ENCODE measurements around the gene KCNMB2.

The KCNMB2 gene

DNA sequence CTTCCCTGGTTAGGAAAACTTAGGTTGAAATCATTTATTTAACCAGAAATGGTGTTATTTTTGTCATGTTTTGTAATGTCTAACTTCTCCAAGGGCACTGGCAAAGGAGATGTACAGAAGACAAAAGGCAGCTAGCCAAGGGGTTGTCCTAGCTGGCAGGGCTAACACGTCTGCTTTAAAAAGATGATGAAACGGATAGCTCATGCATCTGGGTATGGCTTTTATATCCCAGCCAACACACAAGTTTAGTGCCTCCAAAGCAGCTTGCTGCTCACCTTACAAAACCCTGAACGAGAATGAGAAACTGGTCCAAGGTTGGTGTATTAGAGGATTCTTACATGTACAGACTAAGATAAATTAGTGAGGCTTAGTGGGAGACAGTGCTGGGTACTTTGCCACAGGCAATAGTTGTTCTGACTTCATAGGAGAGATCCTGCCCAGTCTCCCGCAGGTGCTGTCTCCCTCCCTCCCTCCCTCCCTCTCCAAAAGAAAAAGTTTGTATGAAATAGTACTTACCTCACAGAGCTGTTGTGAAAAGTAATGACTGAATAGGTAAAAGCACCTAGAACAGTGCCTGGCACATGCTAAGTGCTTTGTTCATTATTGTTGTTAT lies 47.8 kb downstream of the KCNMB2 start:
- DNase-seq: no peak

DNA sequence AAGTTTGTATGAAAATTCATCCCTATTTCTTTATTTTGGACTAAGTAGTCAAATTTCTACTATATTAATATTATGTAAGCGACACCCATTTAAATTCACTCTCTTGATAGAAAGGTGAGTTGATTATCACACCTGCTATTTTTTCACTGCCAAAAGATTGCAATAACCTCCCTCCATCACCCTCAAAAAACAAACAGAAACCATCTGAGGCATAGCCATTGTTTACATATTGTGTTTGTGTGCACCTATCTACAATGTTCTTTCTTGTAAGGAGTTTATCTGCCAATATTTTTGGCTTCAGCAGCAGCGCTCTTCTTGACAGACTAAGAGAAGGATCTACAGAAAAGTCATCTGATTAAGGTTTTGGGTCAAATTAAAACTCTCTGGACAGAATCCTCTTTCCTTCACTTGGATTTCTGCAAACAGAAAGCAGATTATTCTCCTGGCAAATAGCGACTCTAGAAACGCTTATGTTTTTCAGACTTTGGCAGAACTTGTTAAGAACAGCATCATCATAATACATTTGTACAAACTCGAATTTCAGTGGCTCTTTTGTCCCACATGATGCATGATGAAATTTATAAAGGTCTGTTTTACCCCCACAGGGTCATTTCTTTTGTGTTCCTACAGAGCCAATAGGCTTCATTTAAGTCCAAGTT lies 48.6 kb downstream of the KCNMB2 start:
- DNase-seq: no peak

DNA sequence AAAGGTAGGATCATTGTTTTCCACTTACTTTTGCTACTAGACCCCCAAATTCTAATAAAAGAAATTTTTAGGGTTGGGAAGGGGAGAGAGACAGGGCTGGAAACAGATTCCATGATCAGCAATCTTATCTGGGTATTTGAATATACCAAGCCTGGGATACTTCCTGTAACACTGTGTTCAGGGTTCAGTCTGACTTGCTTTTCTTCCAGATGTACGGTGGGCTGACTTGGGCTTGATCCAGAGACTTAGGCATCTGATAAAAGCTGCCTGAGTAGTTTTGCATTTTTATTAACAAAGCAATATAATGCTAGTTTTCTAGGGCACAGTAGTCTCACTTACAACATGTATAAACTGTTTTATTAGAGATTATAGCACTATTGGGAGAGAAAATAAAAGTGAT lies 49.2 kb downstream of the KCNMB2 start:
- no peak for DNase-seq

DNA sequence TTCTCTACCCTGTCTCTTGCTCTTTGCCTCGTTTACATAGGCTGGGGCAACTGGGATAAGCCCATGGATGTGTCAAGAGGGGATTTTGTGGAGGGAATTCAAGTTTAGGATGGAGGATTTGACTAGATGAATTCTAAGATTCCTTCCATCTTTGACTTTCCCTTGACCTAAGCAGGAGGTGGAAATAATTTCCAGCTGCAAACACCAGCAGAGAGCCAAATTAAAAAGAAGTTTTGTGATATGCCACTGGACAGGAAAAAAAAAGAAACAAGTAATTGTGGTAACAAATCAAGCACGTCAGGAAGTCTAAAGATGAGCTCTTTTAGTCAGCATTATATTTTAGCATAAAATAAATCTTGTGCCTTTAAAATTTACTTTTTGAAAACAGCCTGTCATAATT lies 49.8 kb downstream of the KCNMB2 start:
- no peak for DNase-seq

DNA sequence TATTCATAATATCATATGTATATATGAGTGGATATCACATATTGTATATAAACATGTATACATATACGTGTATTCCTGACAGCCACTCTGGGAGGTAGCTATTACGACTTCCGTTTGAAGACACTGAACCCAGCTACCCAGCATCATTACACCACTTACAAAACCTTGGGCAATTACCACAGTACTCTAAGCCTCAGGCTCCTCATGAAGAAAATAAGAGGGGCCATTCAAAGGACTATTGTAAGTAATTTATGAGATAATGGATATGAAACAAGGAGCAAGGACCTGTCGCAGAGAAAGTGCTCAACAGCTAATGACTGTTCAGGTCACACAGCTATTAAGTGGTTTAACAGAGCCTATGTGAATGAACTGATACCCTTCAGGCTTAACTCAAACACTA lies 52.4 kb downstream of the KCNMB2 start:
- no peak for DNase-seq

DNA sequence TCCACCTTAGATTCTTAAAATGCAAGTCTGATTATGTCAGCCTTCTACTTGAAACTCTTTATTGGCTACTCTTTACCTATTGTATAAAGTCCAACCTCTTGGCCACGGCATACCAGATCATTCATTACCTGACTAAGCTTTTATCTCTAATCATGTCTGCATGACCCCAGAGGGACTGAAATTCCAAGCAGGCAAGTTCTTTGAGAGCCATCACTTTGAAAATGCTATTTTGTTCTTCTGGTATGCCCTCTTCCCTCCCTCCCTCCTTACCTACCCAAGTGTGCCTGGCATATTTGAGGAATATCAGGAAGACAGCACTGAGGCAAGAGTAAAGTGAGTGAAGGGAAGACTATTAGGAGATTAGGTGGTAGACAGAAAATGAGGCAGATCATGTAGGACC lies 57.5 kb downstream of the KCNMB2 start:
- no peak for DNase-seq

DNA sequence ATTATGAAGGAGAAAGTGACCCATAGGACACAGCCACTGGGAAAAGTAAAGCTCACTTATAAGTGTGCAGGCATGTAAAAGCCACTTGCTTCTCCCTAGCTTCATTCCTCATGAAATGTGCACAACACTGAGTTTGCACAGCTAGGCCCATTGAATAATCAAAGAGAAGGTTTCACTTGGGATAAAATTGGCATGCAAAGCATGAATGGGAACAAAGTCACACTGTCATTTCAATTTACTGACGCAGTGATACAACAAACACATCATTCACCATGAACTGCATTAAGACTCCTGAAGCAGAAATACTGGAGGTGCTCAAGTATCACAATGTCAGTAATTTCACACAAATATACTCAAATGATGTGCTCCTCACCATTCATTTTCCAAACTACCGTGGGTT lies 61.1 kb downstream of the KCNMB2 start:
- no peak for DNase-seq

DNA sequence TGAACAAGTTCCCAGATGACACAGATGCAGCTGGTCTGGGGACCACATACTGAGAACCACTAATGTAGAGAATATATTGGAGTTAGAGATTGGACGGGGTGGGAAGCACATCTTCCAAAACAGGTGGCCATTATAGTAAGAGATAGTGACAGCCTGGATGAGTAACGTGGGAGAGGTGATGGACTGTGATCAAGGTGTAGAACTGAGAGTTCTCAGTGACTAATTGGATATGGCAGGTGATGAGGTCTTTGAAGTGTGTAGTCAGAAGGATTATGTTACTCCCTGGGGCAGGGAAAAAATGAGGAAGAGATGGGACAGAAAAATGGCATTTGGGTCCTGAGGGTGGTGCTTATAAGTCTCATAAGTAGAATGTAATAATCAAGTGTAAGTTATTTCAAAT lies 66.6 kb downstream of the KCNMB2 start:
- peak; percentile 44 for DNase-seq

DNA sequence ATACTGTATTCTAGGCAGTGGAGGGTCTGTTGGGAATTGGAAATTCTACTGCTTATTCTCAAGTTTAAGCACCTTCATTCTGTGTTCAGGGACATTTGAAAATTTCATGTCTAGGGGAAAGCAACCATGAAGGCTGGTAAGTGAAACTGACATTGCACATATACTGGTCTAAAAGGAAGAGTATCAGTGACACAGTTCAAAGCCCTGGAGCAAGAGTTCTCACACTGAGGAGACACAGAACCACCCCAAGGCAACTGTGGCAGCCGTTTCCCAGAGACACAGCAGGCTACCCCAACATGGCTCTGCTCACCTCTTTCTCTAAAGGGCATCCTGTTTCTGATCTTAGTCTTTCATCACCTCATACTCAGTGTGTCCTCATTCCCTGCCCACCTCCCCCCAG lies 67.5 kb downstream of the KCNMB2 start:
- DNase-seq: no peak

DNA sequence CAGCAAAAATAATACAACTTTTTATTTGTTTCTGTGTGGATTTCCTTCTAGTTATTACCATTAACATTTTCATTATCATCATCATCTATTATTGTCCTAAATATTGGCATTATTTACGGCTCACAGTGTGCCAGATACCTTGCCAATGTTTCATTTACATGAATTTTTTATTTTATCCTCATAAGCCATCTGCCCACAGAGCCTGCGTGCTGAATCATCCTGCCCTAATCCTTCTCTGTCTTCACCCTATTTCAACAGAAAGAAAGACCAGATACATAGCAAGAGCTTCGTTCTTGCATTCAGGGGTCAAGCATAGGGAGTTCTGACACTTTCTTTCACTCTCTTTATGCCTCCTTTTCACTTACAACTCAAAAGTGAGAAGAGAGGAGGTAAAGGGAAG lies 82.0 kb downstream of the KCNMB2 start:
- DNase-seq: peak; percentile 75

DNA sequence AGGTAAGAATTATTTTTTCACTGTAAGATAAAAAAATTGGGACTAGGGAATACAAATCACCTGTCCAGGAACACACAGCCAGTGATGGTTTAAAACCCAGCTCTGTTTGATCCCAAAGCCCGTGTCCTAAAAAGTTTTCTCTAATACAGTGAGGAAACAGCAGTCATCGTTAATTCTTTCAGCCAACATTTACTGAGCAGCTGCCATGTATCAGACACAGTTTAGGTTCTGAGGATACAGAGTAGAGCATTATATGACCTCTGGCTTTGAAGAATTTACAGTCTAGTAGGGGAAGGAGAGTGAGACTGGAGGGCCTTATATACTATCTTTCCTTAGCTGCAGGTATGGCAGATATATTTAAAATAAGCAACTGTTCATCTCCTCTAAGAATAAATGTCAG lies 82.7 kb downstream of the KCNMB2 start:
- peak; percentile 74 for DNase-seq

DNA sequence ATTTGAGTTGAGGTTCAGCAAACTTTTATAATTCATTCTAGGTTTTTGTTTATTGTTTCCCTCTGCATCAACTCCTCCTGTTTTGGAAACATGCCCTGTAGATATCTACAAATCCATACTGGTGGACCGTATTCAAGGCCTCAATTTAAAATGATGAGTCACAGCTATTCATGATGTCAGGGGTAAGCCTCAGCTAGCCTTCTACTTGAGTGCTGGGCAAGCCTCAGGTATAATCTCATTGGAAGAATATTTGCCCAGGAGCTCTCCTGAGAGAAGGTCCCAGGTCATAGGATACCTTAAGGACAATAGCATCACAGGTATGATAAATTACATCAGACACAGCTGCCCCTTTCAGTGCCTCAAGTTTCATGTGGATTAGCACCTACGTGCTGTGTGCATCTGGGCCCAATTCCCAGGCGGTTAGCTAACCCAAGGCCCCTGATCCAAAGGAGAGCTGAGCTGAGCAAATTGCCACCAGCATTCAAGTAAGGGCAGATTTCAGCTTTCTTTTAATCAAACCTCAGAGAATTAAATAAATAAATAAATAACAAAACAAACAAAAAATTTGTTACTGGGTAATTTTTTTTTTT lies 87.5 kb downstream of the KCNMB2 start:
- peak; percentile 77 for DNase-seq

DNA sequence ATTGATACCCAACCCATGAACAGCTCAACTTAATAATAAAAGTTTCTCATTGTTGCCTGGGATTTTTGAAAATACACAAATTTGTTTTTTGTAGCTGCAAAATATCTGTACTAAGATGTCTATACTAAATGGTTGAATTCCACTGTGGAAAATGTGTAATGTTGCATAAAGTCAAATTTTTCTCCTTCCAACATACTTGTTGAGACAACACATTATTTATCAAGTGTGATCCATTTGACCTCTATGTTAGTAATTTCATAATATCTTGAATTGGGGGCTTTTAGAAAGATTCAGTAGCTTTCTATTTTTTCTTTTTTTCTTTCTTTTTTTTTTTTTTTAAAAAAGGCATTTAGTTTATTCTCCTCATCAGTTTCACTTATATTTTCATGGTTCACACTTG lies 88.0 kb downstream of the KCNMB2 start:
- DNase-seq: no peak

DNA sequence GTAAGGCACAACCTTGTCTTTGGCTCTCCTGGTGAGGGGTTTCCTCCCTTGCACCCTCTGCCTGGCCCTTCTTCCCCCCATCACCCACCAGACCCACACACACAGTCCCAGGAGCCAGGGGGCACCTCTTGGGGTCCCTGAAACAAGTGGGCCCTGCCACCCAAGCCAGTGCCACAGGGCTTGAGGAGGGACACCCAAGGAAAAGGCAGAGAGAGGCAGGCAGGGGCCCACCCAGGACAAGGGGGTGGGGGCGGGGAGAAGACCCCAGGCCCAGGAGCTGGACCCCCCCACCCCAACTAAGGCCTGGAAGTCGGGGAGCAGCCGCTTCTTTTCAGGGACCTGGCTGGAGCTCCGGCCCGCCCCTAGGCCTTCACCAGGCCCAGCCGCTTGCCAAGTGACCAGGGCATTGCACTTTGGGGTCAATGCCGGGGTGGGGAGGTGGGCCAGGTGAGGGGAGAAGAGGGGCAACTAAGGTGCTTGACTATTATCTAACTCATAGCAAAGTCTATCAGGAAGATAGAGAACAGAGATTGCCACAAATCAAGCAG lies 88.9 kb downstream of the KCNMB2 start:
- no peak for DNase-seq

DNA sequence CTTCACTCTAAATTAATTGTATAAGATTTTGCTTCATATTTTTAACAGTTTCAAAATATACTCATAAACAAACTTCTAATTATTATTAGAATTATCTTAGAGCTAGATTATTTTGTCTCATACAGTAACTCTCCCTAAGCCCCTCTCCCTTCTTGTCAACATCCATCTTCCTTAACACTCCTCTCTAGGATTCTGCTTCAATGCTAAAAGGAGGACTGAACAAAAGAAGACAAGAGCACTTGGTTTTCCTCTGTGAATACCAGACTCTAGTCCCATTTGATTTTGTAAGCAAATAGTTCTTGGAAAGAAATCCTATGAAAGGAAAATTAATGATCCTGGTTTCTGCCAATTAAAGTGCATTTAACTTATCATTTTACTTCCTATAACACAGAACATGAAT lies 91.8 kb downstream of the KCNMB2 start:
- peak; percentile 19 for DNase-seq

DNA sequence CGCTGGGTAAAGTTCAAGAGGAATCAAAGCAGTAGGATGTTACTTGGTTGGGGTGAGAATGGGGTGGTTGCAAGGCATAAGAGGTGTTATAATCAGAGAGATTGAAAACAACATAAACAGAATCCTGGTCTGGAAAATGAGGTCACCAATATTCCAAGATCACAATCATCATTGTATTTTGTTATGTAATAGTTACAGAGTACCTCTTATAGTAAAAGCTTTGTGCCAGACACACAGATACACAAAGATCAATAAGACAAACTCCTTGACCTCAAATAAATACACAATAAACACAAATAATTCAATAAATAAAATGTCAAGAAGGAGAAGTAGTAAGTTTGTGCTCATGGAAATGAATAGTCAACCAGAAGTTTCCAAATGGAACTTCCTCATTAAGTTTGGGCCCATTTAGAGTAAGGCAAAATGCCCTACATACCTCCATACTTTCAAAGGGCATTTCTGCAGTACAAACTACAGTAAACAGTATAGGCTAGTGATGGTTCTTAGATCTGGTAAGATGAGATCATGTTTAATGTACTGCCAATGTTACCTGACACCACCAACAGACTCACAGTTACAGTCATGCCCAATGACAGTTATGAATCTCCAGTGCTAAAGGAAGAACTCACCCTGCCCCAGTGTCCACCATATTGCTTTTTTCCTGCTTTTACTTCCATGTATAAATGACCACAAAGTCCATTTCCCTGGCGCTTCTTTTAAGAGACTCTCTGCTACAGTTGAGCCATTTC lies 93.4 kb downstream of the KCNMB2 start:
- DNase-seq: no peak

DNA sequence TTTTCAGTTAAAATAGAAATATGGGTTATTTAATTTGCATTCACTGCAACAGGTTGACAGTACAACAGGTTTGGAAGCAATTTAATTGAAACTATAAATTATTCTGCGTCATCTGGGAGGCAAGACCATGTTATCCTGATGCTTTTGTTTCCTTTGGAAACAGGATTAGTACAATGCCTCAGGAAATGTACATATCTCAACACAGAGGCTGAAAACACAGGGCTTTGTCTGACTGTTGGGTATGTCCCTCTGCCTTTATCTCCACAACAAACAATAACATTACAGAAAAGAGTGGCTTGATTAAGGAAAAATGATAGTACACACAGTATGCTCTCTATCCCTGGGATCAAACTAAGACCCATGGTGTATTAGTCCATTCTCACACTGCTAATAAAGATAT lies 95.7 kb downstream of the KCNMB2 start:
- no peak for DNase-seq

DNA sequence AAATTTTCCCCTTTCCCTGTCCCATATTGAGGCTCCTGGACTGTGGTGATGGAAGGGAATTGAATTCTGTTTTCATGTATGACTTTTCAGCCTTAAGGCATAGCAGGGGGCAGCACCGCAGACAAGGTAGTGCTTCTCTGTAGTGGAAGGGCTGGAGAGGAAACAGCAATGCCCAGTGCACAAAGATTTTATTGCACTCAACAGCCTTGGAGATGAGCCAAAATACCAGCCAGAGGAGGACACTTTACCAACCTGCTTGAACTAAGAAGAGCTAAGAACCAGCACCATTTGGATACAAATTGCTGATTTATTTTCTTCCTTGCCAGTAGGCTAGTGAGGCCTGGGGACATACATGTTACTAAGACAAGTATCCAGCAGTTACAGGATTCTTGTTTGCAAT lies 98.7 kb downstream of the KCNMB2 start:
- DNase-seq: no peak

DNA sequence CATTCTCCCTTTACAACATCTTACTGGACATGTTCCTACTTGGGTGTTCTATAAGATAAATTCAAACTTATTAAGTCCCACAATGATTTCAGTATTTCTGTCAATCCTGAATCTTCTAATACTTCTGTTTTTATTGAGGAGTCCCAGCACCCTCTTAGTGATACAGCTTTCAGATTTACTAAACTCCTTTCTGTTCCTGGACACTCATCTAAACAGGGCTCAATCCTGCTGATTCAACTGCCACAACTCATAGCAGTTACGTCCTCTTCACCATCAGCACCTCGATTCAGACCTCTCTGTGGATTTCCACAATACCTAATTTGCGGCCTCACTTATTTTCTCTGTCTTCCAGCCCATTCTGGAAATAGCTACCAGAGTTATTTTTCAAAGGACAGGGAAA lies 101.6 kb downstream of the KCNMB2 start:
- DNase-seq: no peak

DNA sequence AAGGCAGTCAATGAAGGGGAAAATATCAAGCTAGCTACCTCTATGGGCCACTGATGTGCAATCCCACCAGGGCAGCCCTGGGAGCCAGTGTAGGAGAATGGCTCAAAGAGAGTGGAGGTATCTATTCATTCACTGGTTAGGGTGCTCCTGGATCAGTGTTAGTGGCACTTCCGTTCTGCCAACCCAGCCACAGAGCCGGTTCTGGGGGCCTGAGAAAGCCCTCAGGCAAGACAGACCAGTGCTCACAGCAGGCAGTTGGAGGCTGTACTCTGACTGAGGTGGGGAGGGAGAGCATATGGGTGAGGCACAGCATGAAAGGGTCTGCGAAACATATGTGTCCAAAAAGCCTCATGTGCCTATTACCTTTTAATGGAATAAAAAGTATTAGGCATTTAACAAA lies 109.3 kb downstream of the KCNMB2 start:
- DNase-seq: no peak

DNA sequence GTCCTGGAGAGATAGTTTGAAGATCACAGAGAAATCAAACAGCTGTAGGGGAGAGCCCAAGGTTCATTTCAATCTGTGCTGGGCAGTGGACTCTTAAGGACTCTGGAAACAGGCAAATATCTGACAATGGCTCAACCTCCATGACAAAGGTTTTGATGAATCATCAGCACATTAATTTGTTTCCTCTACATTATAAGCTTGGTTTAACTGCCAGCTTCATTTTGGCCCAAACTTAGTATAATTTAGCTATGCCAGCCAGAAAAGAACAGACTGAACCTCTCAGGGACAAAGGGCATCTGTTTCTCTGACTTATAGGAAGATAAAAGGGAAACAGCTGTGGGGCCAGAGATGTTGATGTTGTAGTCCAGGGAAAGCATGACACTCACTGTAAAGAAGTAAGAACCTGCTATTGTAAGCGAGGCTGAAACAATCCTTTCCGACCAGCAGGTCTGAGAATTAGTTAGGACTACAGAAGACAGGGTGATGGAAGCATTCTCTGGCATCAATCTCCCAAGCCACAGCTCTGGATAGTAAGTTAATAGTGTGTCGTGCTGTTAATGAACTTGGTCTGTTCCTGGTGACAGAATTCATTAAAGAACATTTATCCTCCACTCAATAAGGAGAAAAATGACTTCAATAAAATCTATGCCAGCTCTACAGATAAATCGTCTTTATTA lies 110.1 kb downstream of the KCNMB2 start:
- DNase-seq: no peak

DNA sequence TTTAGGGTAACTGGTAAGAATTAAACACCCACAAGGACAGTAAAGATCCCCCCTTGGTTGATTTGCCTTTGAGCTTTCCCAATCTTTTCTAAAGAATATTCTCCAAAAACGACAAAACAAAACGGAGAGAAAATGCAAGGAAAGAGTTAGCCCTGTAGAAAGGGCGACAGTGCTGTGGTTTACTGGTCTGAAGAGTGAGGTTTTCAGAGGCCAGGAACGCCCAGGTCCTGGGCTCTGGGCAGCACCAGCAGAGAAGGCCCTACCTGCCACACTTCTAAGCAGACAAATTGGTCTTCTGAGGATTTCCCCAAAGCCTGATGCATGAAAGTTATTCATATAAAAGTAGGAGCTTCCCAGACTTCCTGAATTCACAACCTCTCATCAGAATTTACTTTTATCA lies 119.3 kb downstream of the KCNMB2 start:
- DNase-seq: no peak

DNA sequence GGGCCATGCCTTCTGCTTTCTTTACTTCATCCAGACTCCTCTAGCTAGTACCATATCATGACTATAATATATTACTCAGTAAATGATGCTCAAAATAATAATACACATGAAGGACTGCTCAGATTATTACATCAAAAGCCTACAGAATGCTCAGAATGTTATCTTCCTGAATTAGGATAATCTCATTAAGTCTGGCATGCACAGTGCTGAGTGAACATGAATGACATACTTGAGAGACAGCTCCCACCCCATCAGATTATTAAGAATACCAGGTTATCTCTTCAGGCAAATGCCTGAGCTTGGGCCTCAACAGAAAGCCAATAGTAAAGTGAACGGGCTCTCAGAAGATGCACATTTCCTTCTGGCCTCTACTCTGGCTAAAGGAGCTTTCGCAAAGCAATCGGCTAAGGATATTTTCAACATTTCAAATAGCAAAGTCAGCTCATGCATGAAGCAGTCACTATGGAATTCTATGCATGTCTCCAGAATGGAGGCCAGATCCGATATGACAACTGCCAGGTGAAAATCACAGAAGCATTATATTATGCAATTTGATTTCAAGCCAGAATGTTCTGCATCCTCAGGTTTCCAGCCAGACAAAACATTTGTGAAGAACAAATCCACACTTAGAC lies 122.6 kb downstream of the KCNMB2 start:
- DNase-seq: peak; percentile 43

Data from NCI-H82 (cell line).